Measurements from ENCODE around the gene XYLT1.

GRCh38 chr16:17375461-17376304, 95.1 kb downstream of the XYLT1 start:
- TF ChIP-seq EZH2 (IDR thresholded peaks at IDR 0.05; ENCODE audit: insufficient read depth, poor library complexity, severe bottlenecking): no peak
- TF ChIP-seq EZH2phosphoT487 (IDR thresholded peaks at IDR 0.05; ENCODE audit: insufficient read depth, low read depth): no peak
